Caco-2 (cell line): ENCODE data around the gene PCDHA6. TPM values are rescaled to one million over a fixed set of nuclear protein-coding genes. Genes with fewer than 3 reads are reported as not detected.

ENCODE experiments used
- BruUV-seq: library from RNA; stranded (reverse); fragments of 400-500 nt; replicated peaks from 2 replicates; lab custom pipeline; 2021; lab: Mats Ljungman, UMichigan
- CTCF ChIA-PET: fragments of 300-600 bp; sonication (Branson Sonifier 250); formaldehyde crosslinking; loops from one replicate; lab custom pipeline; 2022; ENCODE audit warnings: antibody characterized with exemption; lab: Charles Lee
- POLR2A ChIA-PET: fragments of 300-600 bp; sonication (Branson Sonifier 250); formaldehyde crosslinking; loops from one replicate; lab custom pipeline; 2022; ENCODE audit warnings: antibody characterized with exemption; lab: Charles Lee
- DNase-seq, 2 experiments: peaks; one replicate each; pipeline versions ENCODE4 v3.0.0 to v3.0.0-alpha.2; 2020 to 2022
- H3K27me3 ChIP-seq: replicated peaks from 2 replicates; pipeline ENCODE4 v1.6.0; 2011; ENCODE audit warnings: low read length; ENCODE audit not compliant: control insufficient read depth, insufficient read depth
- H3K36me3 ChIP-seq: 2 replicates; pipeline ENCODE4 v1.5.1; 2011; ENCODE audit warnings: low read length; ENCODE audit not compliant: control insufficient read depth, insufficient read depth
- H3K4me1 ChIP-seq: fragments of 250-450 bp; sonication (Bioruptor Pico); 2 replicates; pipeline ENCODE4 v1.5.1; 2020; ENCODE audit warnings: mild to moderate bottlenecking
- H3K4me3 ChIP-seq: 2 replicates; pipeline ENCODE4 v1.5.1; 2011; ENCODE audit warnings: low read depth, mild to moderate bottlenecking, control low read depth, low read length
- H3K9me3 ChIP-seq: fragments of 250-450 bp; sonication (Bioruptor Pico); 2 replicates; pipeline ENCODE4 v1.5.1; 2020; ENCODE audit warnings: mild to moderate bottlenecking, moderate library complexity
- H3K27ac Mint-ChIP-seq: one replicate; pipeline ENCODE4 v1.8.0; 2022; ENCODE audit warnings: mixed read lengths; ENCODE audit not compliant: unreplicated experiment
- H3K27me3 Mint-ChIP-seq: one replicate; pipeline ENCODE4 v1.8.0; 2022; ENCODE audit warnings: mixed read lengths; ENCODE audit not compliant: insufficient read depth, unreplicated experiment
- H3K36me3 Mint-ChIP-seq: one replicate; pipeline ENCODE4 v1.8.0; 2022; ENCODE audit warnings: mild to moderate bottlenecking, mixed read lengths; ENCODE audit not compliant: insufficient read depth, unreplicated experiment
- H3K4me1 Mint-ChIP-seq: one replicate; pipeline ENCODE4 v1.8.0; 2022; ENCODE audit warnings: low read depth, mixed read lengths; ENCODE audit not compliant: unreplicated experiment
- H3K4me3 Mint-ChIP-seq: one replicate; pipeline ENCODE4 v1.8.0; 2022; ENCODE audit warnings: mild to moderate bottlenecking, moderate library complexity, mixed read lengths; ENCODE audit not compliant: unreplicated experiment
- H3K9me3 Mint-ChIP-seq: one replicate; pipeline ENCODE4 v1.8.0; 2022; ENCODE audit warnings: mixed read lengths; ENCODE audit not compliant: unreplicated experiment
- CTCF ChIP-seq, 2 experiments: fragments of 200-600 bp in 1 of 2; IDR thresholded peaks; 1 replicate in 1 of 2; 2 replicates in 1 of 2; pipeline versions ENCODE4 v1.5.1 to v1.8.0; 2011 to 2022; ENCODE audit warnings: antibody characterized with exemption in 1 of 2, control low read depth in 1 of 2, inconsistent platforms in 1 of 2, low read depth in 1 of 2, low read length in 1 of 2, mild to moderate bottlenecking in 1 of 2, moderate library complexity in 1 of 2; ENCODE audit not compliant: insufficient read depth in 1 of 2, severe bottlenecking in 1 of 2, unreplicated experiment in 1 of 2
- intact Hi-C: fragments of 100-400 bp; cut with micrococcal nuclease; formaldehyde crosslinking; loops from one replicate; pipeline ENCODE4 v1.10.0; 2022; ENCODE audit not compliant: unreplicated experiment
- total RNA-seq: library from RNA; stranded (reverse); gene quantifications from 2 replicates; pipeline ENCODE4 v1.2.3, GENCODE V29; 2022

The PCDHA6 gene
- total RNA-seq, 1 experiment from 2014 or later: not detected

- H3K4me1 ChIP-seq: no peaks in the 10 kb centered on the region
- no TSS peak for BruUV-seq
- H3K9me3 Mint-ChIP-seq: peaks cover 15% of the 10 kb centered on the region
- TF ChIP-seq CTCF (IDR thresholded peaks at IDR 0.05; ENCODE audit: insufficient read depth in 1 of 2, low read depth in 1 of 2, low read length in 1 of 2, severe bottlenecking in 1 of 2, unreplicated experiment in 1 of 2): no peak
- POLR2A ChIA-PET: no interaction called here
- no peak overlapping the region for H3K4me3 ChIP-seq
- H3K4me1 Mint-ChIP-seq: no peaks in the 10 kb centered on the region
- intact Hi-C loops: no loop called here
- no peak overlapping the region for H3K27ac Mint-ChIP-seq
- H3K4me3 Mint-ChIP-seq: no peak overlapping the region
- H3K36me3 Mint-ChIP-seq: no peaks in the 10 kb centered on the region
- CTCF ChIA-PET: no interaction called here
- no peak for DNase-seq
- peaks cover 4% of the 10 kb centered on the region; the same call in 1 of the 2 replicates for H3K9me3 ChIP-seq
- no peaks in the 10 kb centered on the region for H3K27me3 ChIP-seq
- H3K36me3 ChIP-seq: no peaks in the 10 kb centered on the region
- H3K27me3 Mint-ChIP-seq: no peaks in the 10 kb centered on the region
These were observed 49.5 kb downstream of the PCDHA6 start for GRCh38 chr5:140877262-140877581.

Other genes with a start within 250 kb of the PCDHA6 start
- gene CD14, start 194.8 kb upstream of the PCDHA6 start, total RNA-seq: 11.5 and 13.3 TPM in 2 replicates
- gene TMCO6, start 188.5 kb upstream of the PCDHA6 start, total RNA-seq: 37.8 and 46.4 TPM in 2 replicates
- 88.7 and 99.4 TPM in 2 replicates for gene NDUFA2, start 180.3 kb upstream of the PCDHA6 start, total RNA-seq
- 111 and 112 TPM in 2 replicates for gene IK, start 180.1 kb upstream of the PCDHA6 start, total RNA-seq
- 38.8 and 40.2 TPM in 2 replicates for gene WDR55, start 163.1 kb upstream of the PCDHA6 start, total RNA-seq
- 1.8 TPM in 2 replicates for gene DND1, start 154.4 kb upstream of the PCDHA6 start, total RNA-seq
- gene HARS1, start 136.6 kb upstream of the PCDHA6 start, total RNA-seq: 82.4 and 83.5 TPM in 2 replicates
- gene HARS2, start 136.5 kb upstream of the PCDHA6 start, total RNA-seq: 36.5 and 38.6 TPM in 2 replicates
- gene ZMAT2, start 127.5 kb upstream of the PCDHA6 start, total RNA-seq: 73.1 and 76.6 TPM in 2 replicates
- 0.07 TPM in 1 of 2 replicates, not detected in the other for gene PCDHA1, start 41.8 kb upstream of the PCDHA6 start, total RNA-seq
- gene PCDHA2, start 33.1 kb upstream of the PCDHA6 start, total RNA-seq: not detected in 2 replicates
- gene PCDHA3, start 26.9 kb upstream of the PCDHA6 start, total RNA-seq: not detected in 2 replicates
- 0.07 TPM in 1 of 2 replicates, not detected in the other for gene PCDHA4, start 20.9 kb upstream of the PCDHA6 start, total RNA-seq
- not detected in 2 replicates for gene PCDHA5, start 6.3 kb upstream of the PCDHA6 start, total RNA-seq
- not detected in 2 replicates for gene PCDHA7, start 6.3 kb downstream of the PCDHA6 start, total RNA-seq
- gene PCDHA8, start 13.2 kb downstream of the PCDHA6 start, total RNA-seq: not detected in 2 replicates
- not detected in 2 replicates for gene PCDHA9, start 20.4 kb downstream of the PCDHA6 start, total RNA-seq
- gene PCDHA10, start 27.9 kb downstream of the PCDHA6 start, total RNA-seq: 0.02 and 0.07 TPM in 2 replicates
- gene PCDHA11, start 41.0 kb downstream of the PCDHA6 start, total RNA-seq: not detected in 2 replicates
- gene PCDHA12, start 47.3 kb downstream of the PCDHA6 start, total RNA-seq: not detected in 2 replicates
- gene PCDHA13, start 54.2 kb downstream of the PCDHA6 start, total RNA-seq: not detected in 2 replicates
- gene PCDHAC1, start 98.3 kb downstream of the PCDHA6 start, total RNA-seq: not detected in 2 replicates
- not detected in 2 replicates for gene PCDHAC2, start 138.5 kb downstream of the PCDHA6 start, total RNA-seq
- not detected in 2 replicates for gene PCDHB1, start 223.4 kb downstream of the PCDHA6 start, total RNA-seq